IMR-90 (cell line): ENCODE results near the gene FNBP1. TPM values are rescaled to one million over a fixed set of nuclear protein-coding genes. Genes with fewer than 3 reads are reported as not detected.
A peak's percentile ranks its signal among the peaks of the same experiment; 100 is the strongest.

Experiments used
- ATAC-seq: fragments of 200-7000 bp; cut with Tn5 transposase; 2 replicates; pipeline ENCODE4 v1.9.1; 2020; ENCODE audit warnings: low read depth, mild to moderate bottlenecking, moderate library complexity
- BruUV-seq: library from RNA; stranded (reverse); fragments of 400-500 nt; replicated peaks from 2 replicates; lab custom pipeline; 2021; lab: Mats Ljungman, UMichigan
- CTCF ChIA-PET: fragments of 300-600 bp; formaldehyde crosslinking; extraction: SDS; loops from one replicate; lab custom pipeline; 2021; ENCODE audit warnings: antibody characterized with exemption; lab: Yijun Ruan, JAX
- POLR2A ChIA-PET: fragments of 300-600 bp; sonication (Branson Sonifier 250); formaldehyde crosslinking; loops from one replicate; lab custom pipeline; 2022; ENCODE audit warnings: antibody characterized with exemption; ENCODE audit not compliant: unreplicated experiment; lab: Charles Lee
- DNase-seq: peaks from one replicate; pipeline ENCODE4 v3.0.0; 2013
- H2AFZ ChIP-seq: replicated peaks from 2 replicates; pipeline ENCODE3; 2013; ENCODE audit warnings: low read length, mild to moderate bottlenecking; ENCODE audit not compliant: poor library complexity
- H2AK5ac ChIP-seq: 2 replicates; pipeline ENCODE4 v1.6.1; 2013; ENCODE audit warnings: low read depth, low read length, inconsistent platforms
- H2AK9ac ChIP-seq: replicated peaks from 2 replicates; pipeline ENCODE3; 2013; ENCODE audit warnings: mild to moderate bottlenecking, low read depth, low read length, moderate library complexity; ENCODE audit not compliant: poor library complexity
- H2BK120ac ChIP-seq: 2 replicates; pipeline ENCODE4 v1.6.1; 2013; ENCODE audit warnings: low read depth, low read length, inconsistent platforms
- H2BK15ac ChIP-seq: 3 replicates; pipeline ENCODE4 v1.6.1; 2013; ENCODE audit warnings: low read depth, low read length, inconsistent platforms
- H2BK20ac ChIP-seq: 2 replicates; pipeline ENCODE4 v1.6.1; 2013; ENCODE audit warnings: low read depth, mild to moderate bottlenecking, inconsistent platforms, low read length, moderate library complexity
- H2BK5ac ChIP-seq: 2 replicates; pipeline ENCODE4 v1.6.1; 2013; ENCODE audit warnings: mild to moderate bottlenecking, low read depth, low read length, inconsistent platforms; ENCODE audit not compliant: poor library complexity, severe bottlenecking
- H3K14ac ChIP-seq: replicated peaks from 2 replicates; pipeline ENCODE4 v1.6.1; 2013; ENCODE audit warnings: low read depth, low read length, inconsistent platforms
- H3K18ac ChIP-seq: 2 replicates; pipeline ENCODE4 v1.6.1; 2013; ENCODE audit warnings: low read depth, low read length, control low read depth
- H3K23ac ChIP-seq: 2 replicates; pipeline ENCODE4 v1.6.1; 2013; ENCODE audit warnings: low read depth, low read length, inconsistent platforms
- H3K27ac ChIP-seq: 2 replicates; pipeline ENCODE4 v1.5.1; 2013; ENCODE audit warnings: mild to moderate bottlenecking, control low read depth, low read length; ENCODE audit not compliant: insufficient read depth
- H3K27me3 ChIP-seq: 2 replicates; pipeline ENCODE4 v1.6.1; 2013; ENCODE audit warnings: low read length; ENCODE audit not compliant: control insufficient read depth, insufficient read depth
- H3K36me3 ChIP-seq: 2 replicates; pipeline ENCODE4 v1.6.1; 2013; ENCODE audit warnings: low read length, mixed read lengths; ENCODE audit not compliant: control insufficient read depth, insufficient read depth
- H3K4ac ChIP-seq: 2 replicates; pipeline ENCODE4 v1.6.1; 2013; ENCODE audit warnings: low read depth, low read length, inconsistent platforms
- H3K4me1 ChIP-seq: 2 replicates; pipeline ENCODE4 v1.6.1; 2013; ENCODE audit warnings: low read length, mixed read lengths; ENCODE audit not compliant: control insufficient read depth, insufficient read depth
- H3K4me2 ChIP-seq: 2 replicates; pipeline ENCODE4 v1.6.1; 2013; ENCODE audit warnings: low read depth, mild to moderate bottlenecking, control low read depth, low read length, moderate library complexity
- H3K4me3 ChIP-seq: 2 replicates; pipeline ENCODE4 v1.5.1; 2013; ENCODE audit warnings: low read depth, mild to moderate bottlenecking, control low read depth, low read length, moderate library complexity; ENCODE audit not compliant: insufficient read depth
- H3K56ac ChIP-seq: 2 replicates; pipeline ENCODE4 v1.6.1; 2013; ENCODE audit warnings: low read length, inconsistent platforms; ENCODE audit not compliant: insufficient read depth; ENCODE audit errors: extremely low read depth
- H3K79me1 ChIP-seq, 2 experiments: 2 replicates each; pipeline ENCODE4 v1.6.1; 2013; ENCODE audit warnings: low read length in 2 of 2, inconsistent platforms in 1 of 2, low read depth in 1 of 2
- H3K9ac ChIP-seq: 2 replicates; pipeline ENCODE4 v1.6.1; 2013; ENCODE audit warnings: low read depth, low read length, control low read depth
- H3K9me1 ChIP-seq: 2 replicates; pipeline ENCODE4 v1.6.1; 2013; ENCODE audit warnings: low read length, inconsistent platforms; ENCODE audit not compliant: insufficient read depth
- H3K9me3 ChIP-seq: 2 replicates; pipeline ENCODE4 v1.6.1; 2013; ENCODE audit warnings: low read length; ENCODE audit not compliant: control insufficient read depth, insufficient read depth
- H4K20me1 ChIP-seq: 2 replicates; pipeline ENCODE4 v1.6.1; 2013; ENCODE audit warnings: low read length, inconsistent platforms; ENCODE audit not compliant: insufficient read depth
- H4K5ac ChIP-seq: 2 replicates; pipeline ENCODE4 v1.6.1; 2013; ENCODE audit warnings: mild to moderate bottlenecking, low read depth, low read length, control low read depth
- H4K8ac ChIP-seq, 2 experiments: 2 replicates each; pipeline ENCODE4 v1.6.1; 2013; ENCODE audit warnings: low read depth in 2 of 2, low read length in 2 of 2, control low read depth in 1 of 2, inconsistent platforms in 1 of 2
- H4K91ac ChIP-seq: 2 replicates; pipeline ENCODE4 v1.6.1; 2013; ENCODE audit warnings: low read depth, low read length, inconsistent platforms; ENCODE audit not compliant: insufficient read depth
- BHLHE40 ChIP-seq: fragments of 150-350 bp; IDR thresholded peaks from 2 replicates; pipeline ENCODE4 v1.6.1; 2016; ENCODE audit warnings: mild to moderate bottlenecking, low read depth, low read length
- CTCF ChIP-seq: conservative IDR thresholded peaks from 2 replicates; pipeline ENCODE4 v1.5.1; 2012; ENCODE audit warnings: mild to moderate bottlenecking, low read depth, low read length, improper control_type of control experiment
- ELK1 ChIP-seq: fragments of 150-350 bp; IDR thresholded peaks from 2 replicates; pipeline ENCODE4 v1.6.1; 2016; ENCODE audit warnings: low read depth, mild to moderate bottlenecking, low read length, moderate library complexity, borderline replicate concordance
- FOS ChIP-seq: fragments of 150-350 bp; IDR thresholded peaks from 2 replicates; pipeline ENCODE4 v1.6.1; 2016; ENCODE audit warnings: low read depth, low read length
- MAFK ChIP-seq: IDR thresholded peaks from 2 replicates; pipeline ENCODE4 v1.6.1; 2012; ENCODE audit warnings: low read depth, low read length, improper control_type of control experiment
- MAZ ChIP-seq: IDR thresholded peaks from 2 replicates; pipeline ENCODE4 v1.6.1; 2012; ENCODE audit warnings: low read depth, mild to moderate bottlenecking, low read length, improper control_type of control experiment, moderate library complexity, borderline replicate concordance
- MXI1 ChIP-seq: IDR thresholded peaks from 2 replicates; pipeline ENCODE4 v1.6.1; 2012; ENCODE audit warnings: low read depth, mild to moderate bottlenecking, low read length, moderate library complexity, borderline replicate concordance
- NFE2L2 ChIP-seq: fragments of 150-350 bp; IDR thresholded peaks from 2 replicates; pipeline ENCODE4 v1.6.1; 2016; ENCODE audit warnings: low read depth, mild to moderate bottlenecking, low read length
- POLR2A ChIP-seq: IDR thresholded peaks from 2 replicates; pipeline ENCODE4 v1.6.1; 2012; ENCODE audit warnings: mild to moderate bottlenecking, low read depth, low read length
- RAD21 ChIP-seq: IDR thresholded peaks from 2 replicates; pipeline ENCODE4 v1.6.1; 2012; ENCODE audit warnings: low read length, improper control_type of control experiment
- RFX5 ChIP-seq: IDR thresholded peaks from 2 replicates; pipeline ENCODE4 v1.8.0; 2012; ENCODE audit warnings: low read depth, mild to moderate bottlenecking, low read length, moderate library complexity
- USF2 ChIP-seq: fragments of 150-350 bp; IDR thresholded peaks from 2 replicates; pipeline ENCODE4 v1.6.1; 2017; ENCODE audit warnings: mild to moderate bottlenecking, antibody characterized with exemption, low read length, low read depth
- WGBS, 2 experiments: methylation state at CpG; one replicate each; pipeline versions ENCODE4 v1.1.5 to v1.1.7; 2013; ENCODE audit warnings: missing lambda C conversion rate in 2 of 2; ENCODE audit not compliant: insufficient read length in 1 of 2; ENCODE audit errors: extremely low coverage in 2 of 2; 5-methylcytosine and 5-hydroxymethylcytosine counted together
- dilution Hi-C: fragments of 300-500 bp; cut with HindIII; formaldehyde crosslinking; loops from one replicate; pipeline ENCODE4 v1.14.3; 2018; ENCODE audit warnings: low sequenced_read_pairs; ENCODE audit not compliant: unreplicated experiment
- in situ Hi-C: fragments of 300-500 bp; cut with MboI; formaldehyde crosslinking; loops from 3 replicates; pipeline ENCODE4 v1.14.3; 2019; ENCODE audit warnings: low sequenced_read_pairs, inconsistent platforms, mixed read lengths
- intact Hi-C: fragments of 100-400 bp; cut with micrococcal nuclease; formaldehyde crosslinking; loops from 2 replicates; pipeline ENCODE4 v1.10.0; 2022
- polyA plus RNA-seq, 3 experiments: library from polyadenylated mRNA; depleted of rRNA; stranded (reverse); fragments of >200 nt; gene quantifications; 2 replicates each; pipeline ENCODE4 v1.2.3, GENCODE V29; 2012; ENCODE audit warnings: low replicate concordance in 1 of 3
- total RNA-seq: library from RNA; depleted of rRNA; stranded (reverse); fragments of >200 nt; gene quantifications from 2 replicates; pipeline ENCODE4 v1.2.3, GENCODE V29; 2012

Gene FNBP1
- total and polyA plus RNA-seq, 2 of the 4 experiments (the other 2 are of a cell fraction), result 10.3 to 15.4 TPM

GRCh38 chr9:129932303-129933151 is 110.5 kb downstream of the FNBP1 start:
- 0 out of 2 replicates have a peak overlapping the region, but pooled peaks have one; percentile 8 for H2BK20ac ChIP-seq
- H3K27me3 ChIP-seq, result no peaks in the 10 kb centered on the region
- H3K14ac ChIP-seq, result peak overlapping the region; percentile 83
- peaks cover 6% of the 10 kb centered on the region; the same call in 1 of the 2 replicates for H3K9me1 ChIP-seq
- H4K8ac ChIP-seq, result peak overlapping the region in 1 of 2 experiments; percentile 20; a peak in 3 of 4 replicates
- peak overlapping the region; percentile 36 for H2BK120ac ChIP-seq
- in situ Hi-C loops (no loop called here), dilution Hi-C loops (no loop called here), intact Hi-C loops (loop anchor here (5.0 kb wide), 1 partner anchor 110 kb away; the partner anchor contains the start of gene FNBP1)
- no peak overlapping the region for H2AK9ac ChIP-seq
- no peaks in the 10 kb centered on the region for H4K20me1 ChIP-seq
- ChIA-PET POLR2A (no interaction called here), CTCF (interaction anchor here (1.0 to 2.1 kb wide), 3 partner anchors 8 to 19 kb away, joined by 4 to 5 read pairs (median 4); no protein-coding TSS in a partner anchor)
- H3K4me1 ChIP-seq, result peaks cover 19% of the 10 kb centered on the region
- peak overlapping the region; percentile 89 for H3K4me2 ChIP-seq
- H3K9ac ChIP-seq, result no peak overlapping the region; the same call in 1 of the 2 replicates
- H3K4ac ChIP-seq, result peak overlapping the region; percentile 57; the same call in 1 of the 2 replicates
- no peak overlapping the region for H4K91ac ChIP-seq
- ATAC-seq (peak; percentile 56), DNase-seq (peak; percentile 10)
- 33% methylated on average over 4 of the region's 8 CpGs; no CpG with 5 or more reads in 1 of the 2 experiments for WGBS, 2 experiments
- H3K27ac ChIP-seq, result peak overlapping the region; percentile 3; the same call in 1 of the 2 replicates
- no peak overlapping the region for H3K56ac ChIP-seq
- TF ChIP-seq MAFK (no peak), BHLHE40 (no peak), USF2 (no peak), MAZ (no peak), MXI1 (no peak), RFX5 (no peak), ELK1 (no peak), RAD21 (no peak), POLR2A (no peak), CTCF (no peak), NFE2L2 (no peak), FOS (no peak)
- H2AFZ ChIP-seq, result no peak overlapping the region
- H3K23ac ChIP-seq, result peak overlapping the region; percentile 76; the same call in 1 of the 2 replicates
- H3K9me3 ChIP-seq, result no peaks in the 10 kb centered on the region
- peak overlapping the region; percentile 88 for H4K5ac ChIP-seq
- H3K79me1 ChIP-seq, result 0 out of 4 replicates have a peak, but pooled peaks cover 0 to 7% of the 10 kb centered on the region in 2 experiments
- H3K36me3 ChIP-seq, result peaks cover 6% of the 10 kb centered on the region; the same call in 1 of the 2 replicates
- H2AK5ac ChIP-seq, result no peak overlapping the region
- BruUV-seq, result no TSS peak
- peak overlapping the region; percentile 60; the same call in 1 of the 2 replicates for H3K18ac ChIP-seq
- peak overlapping the region; percentile 9 for H2BK5ac ChIP-seq
- H2BK15ac ChIP-seq, result no peak overlapping the region; the same call in 2 of the 3 replicates
- no peak overlapping the region for H3K4me3 ChIP-seq
